HCT116 (cell line): ENCODE results near the gene LRRC71. TPM values are rescaled to one million over a fixed set of nuclear protein-coding genes. Genes with fewer than 3 reads are reported as not detected.

Experiments used
- ATAC-seq: fragments of 200-7000 bp; cut with Tn5 transposase; 2 replicates; pipeline ENCODE4 v1.9.1; 2020; ENCODE audit warnings: mild to moderate bottlenecking, moderate library complexity
- BruUV-seq: library from RNA; stranded (reverse); fragments of 400-500 nt; replicated peaks from 2 replicates; lab custom pipeline; 2021; lab: Mats Ljungman, UMichigan
- CTCF ChIA-PET: fragments of 300-600 bp; sonication (Branson Sonifier 250); formaldehyde crosslinking; loops from one replicate; lab custom pipeline; 2021; ENCODE audit warnings: antibody characterized with exemption; lab: Charles Lee
- POLR2A ChIA-PET: fragments of 300-600, 350-600 bp; sonication (Branson Sonifier 250); formaldehyde crosslinking; loops from one replicate; lab custom pipeline; 2021; ENCODE audit warnings: antibody characterized with exemption; lab: Charles Lee
- RAD21 ChIA-PET, 2 experiments: fragments of 300-600 bp; sonication (Branson Sonifier 250); formaldehyde crosslinking; loops; one replicate each; lab custom pipeline; 2023; ENCODE audit warnings: low total read pairs in 2 of 2; ENCODE audit not compliant: uncharacterized antibody in 2 of 2, unreplicated experiment in 2 of 2, low non-redundant PET in 1 of 2; lab: Charles Lee
- DNase-seq: peaks from one replicate; pipeline ENCODE4 v3.0.0-alpha.2; 2010; ENCODE audit warnings: low read depth, low spot score
- H2AFZ ChIP-seq: fragments of 200-600 bp; shearing (Covaris generic), sonication (generic); 2 replicates; pipeline ENCODE4 v1.6.1; 2017; ENCODE audit warnings: low read depth, mixed run types, mixed read lengths, antibody characterized with exemption, low read length; ENCODE audit not compliant: poor library complexity, severe bottlenecking
- H3K27ac ChIP-seq: 2 replicates; pipeline ENCODE4 v1.5.1; 2012; ENCODE audit warnings: low read depth, low read length
- H3K27me3 ChIP-seq: fragments of 200-600 bp; sonication (generic); 2 replicates; pipeline ENCODE4 v1.6.1; 2016; ENCODE audit warnings: mixed run types, low read length, mixed read lengths; ENCODE audit not compliant: insufficient read depth
- H3K36me3 ChIP-seq, 2 experiments: fragments of 200-500 bp in 1 of 2; fragments of 200-600 bp in 1 of 2; sonication (Bioruptor generic) in 1 of 2; sonication (generic) in 1 of 2; 2 replicates each; pipeline versions ENCODE4 v1.5.1 to v1.6.1; 2014 to 2016; ENCODE audit warnings: low read length in 2 of 2, inconsistent platforms in 1 of 2, mixed read lengths in 1 of 2, mixed run types in 1 of 2; ENCODE audit not compliant: insufficient read depth in 2 of 2, control insufficient read depth in 1 of 2
- H3K4me1 ChIP-seq, 2 experiments: fragments of 200-600 bp in 1 of 2; sonication (generic) in 1 of 2; 2 replicates each; pipeline versions ENCODE4 v1.5.1 to v1.6.1; 2012 to 2017; ENCODE audit warnings: low read length in 2 of 2, inconsistent platforms in 1 of 2, mild to moderate bottlenecking in 1 of 2, mixed read lengths in 1 of 2, mixed run types in 1 of 2, moderate library complexity in 1 of 2; ENCODE audit not compliant: insufficient read depth in 2 of 2, control insufficient read depth in 1 of 2
- H3K4me2 ChIP-seq: fragments of 200-600 bp; sonication (generic); 2 replicates; pipeline ENCODE4 v1.6.1; 2017; ENCODE audit warnings: mixed run types, low read length, mixed read lengths
- H3K4me3 ChIP-seq, 2 experiments: fragments of 200-600 bp in 1 of 2; sonication (generic) in 1 of 2; replicated peaks in 1 of 2; 2 replicates each; pipeline ENCODE4 v1.5.1; 2011 to 2016; ENCODE audit warnings: low read length in 2 of 2, control low read depth in 1 of 2, low read depth in 1 of 2, mild to moderate bottlenecking in 1 of 2, mixed read lengths in 1 of 2, mixed run types in 1 of 2
- H3K79me2 ChIP-seq: fragments of 200-600 bp; sonication (generic); 2 replicates; pipeline ENCODE4 v1.6.1; 2017; ENCODE audit warnings: mild to moderate bottlenecking, mixed run types, low read length, moderate library complexity, mixed read lengths; ENCODE audit not compliant: insufficient read depth
- H3K9ac ChIP-seq: fragments of 200-600 bp; sonication (generic); 2 replicates; pipeline ENCODE4 v1.6.1; 2016; ENCODE audit warnings: low read length, mixed read lengths
- H3K9me2 ChIP-seq: fragments of 200-600 bp; sonication (generic), shearing (Covaris generic); 2 replicates; pipeline ENCODE4 v1.6.1; 2017; ENCODE audit warnings: mixed run types, mild to moderate bottlenecking, moderate library complexity; ENCODE audit not compliant: insufficient read depth
- H3K9me3 ChIP-seq, 2 experiments: fragments of 200-500 bp in 1 of 2; fragments of 200-600 bp in 1 of 2; sonication (Bioruptor generic) in 1 of 2; sonication (generic) in 1 of 2; 2 replicates each; pipeline ENCODE4 v1.6.1; 2014 to 2017; ENCODE audit warnings: low read length in 2 of 2, mixed read lengths in 2 of 2, inconsistent platforms in 1 of 2, low read depth in 1 of 2, mild to moderate bottlenecking in 1 of 2, mixed run types in 1 of 2, moderate library complexity in 1 of 2; ENCODE audit not compliant: control insufficient read depth in 1 of 2, insufficient read depth in 1 of 2
- H4K20me1 ChIP-seq: fragments of 200-600 bp; sonication (generic), shearing (Covaris generic); 2 replicates; pipeline ENCODE4 v1.6.1; 2017; ENCODE audit warnings: mixed run types, mild to moderate bottlenecking, moderate library complexity; ENCODE audit not compliant: insufficient read depth
- CEBPB ChIP-seq: IDR thresholded peaks from 2 replicates; pipeline ENCODE4 v1.6.1; 2012; ENCODE audit warnings: low read depth
- POLR2A ChIP-seq: IDR thresholded peaks from 2 replicates; pipeline ENCODE4 v1.7.0; 2011; ENCODE audit warnings: borderline replicate concordance; ENCODE audit not compliant: insufficient read depth, insufficient read length; ENCODE audit errors: extremely low read depth
- SIN3A ChIP-seq: IDR thresholded peaks from 2 replicates; pipeline ENCODE4 v1.6.1; 2012; ENCODE audit warnings: low read depth
- ZNF274 ChIP-seq: fragments of 200-500 bp; sonication (Bioruptor generic); IDR thresholded peaks from 2 replicates; pipeline ENCODE4 v1.6.1; 2014; ENCODE audit warnings: mild to moderate bottlenecking, low read depth, low read length, inconsistent platforms
- intact Hi-C: fragments of 100-400 bp; cut with micrococcal nuclease; formaldehyde crosslinking; loops from 2 replicates; pipeline ENCODE4 v1.10.0; 2022
- total RNA-seq: library from RNA; stranded (reverse); gene quantifications from one replicate; pipeline ENCODE4 v1.2.1, GENCODE V29; 2021; ENCODE audit not compliant: unreplicated experiment
- TF ChIP-seq, protein P1 (sequence below): IDR thresholded peaks from 2 replicates; pipeline ENCODE4 v1.6.1; 2012; ENCODE audit warnings: low read depth

LRRC71 gene
- total RNA-seq, 1 experiment from 2014 or later: not detected

DNA sequence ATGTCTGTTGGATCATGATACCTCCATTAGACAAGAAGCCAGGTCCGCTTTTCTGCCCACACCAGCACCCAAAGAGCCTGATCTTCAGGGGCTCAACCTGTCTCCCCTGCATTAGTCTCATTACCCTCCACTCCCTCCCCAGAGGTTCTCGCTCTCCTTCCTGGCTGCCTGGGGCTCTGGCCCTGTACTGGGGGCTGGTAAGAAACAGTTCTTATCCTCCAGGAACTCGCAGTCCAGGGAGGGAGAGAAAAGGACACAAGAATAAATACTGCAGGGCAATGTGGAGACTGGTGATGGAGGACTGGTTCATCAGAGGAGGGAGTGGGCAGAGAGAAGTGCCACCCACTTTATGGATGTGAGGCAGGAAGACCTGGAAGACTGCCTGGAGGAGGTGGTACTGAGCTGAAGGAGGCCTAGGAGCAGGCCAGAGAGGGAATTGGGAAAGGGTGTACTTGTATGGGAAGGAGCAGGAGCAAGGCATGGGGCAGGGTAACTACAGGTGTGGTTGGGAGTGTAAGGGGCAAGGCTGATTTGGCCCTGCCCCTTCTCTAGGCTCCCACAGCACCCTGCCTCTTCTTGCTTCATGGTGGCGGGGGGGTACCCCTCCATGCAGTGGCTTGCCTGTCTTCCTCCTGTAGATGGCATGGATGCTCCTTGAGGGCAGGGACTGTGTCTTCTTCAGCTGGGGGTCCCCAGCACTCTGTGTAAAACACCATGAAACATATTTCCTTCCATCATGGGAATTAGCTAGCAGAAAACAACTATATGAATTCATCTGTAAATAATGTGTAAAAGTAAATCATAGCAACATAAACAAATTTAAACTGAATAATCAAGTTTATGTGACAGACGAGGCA lies 5.0 kb downstream of the LRRC71 start:
- ChIA-PET CTCF (interaction anchor here (4.0 kb wide), 1 partner anchor 34 kb away, joined by 62 read pairs; the partner anchor contains the start of gene PEAR1), POLR2A (no interaction called here), RAD21 (interaction anchor here (0.6 to 1.1 kb wide), 3 partner anchors 33 to 236 kb away, joined by 3 to 4 read pairs (median 3); no protein-coding TSS in a partner anchor)
- Histone ChIP-seq H3K4me1 (peaks cover 20 to 37% of the 10 kb centered on the region in 2 experiments), H3K4me2 (peak overlapping the region; percentile 93), H2AFZ (no peak overlapping the region), H3K9me3 (no peaks in the 10 kb centered on the region), H3K79me2 (no peaks in the 10 kb centered on the region), H3K36me3 (no peaks in the 10 kb centered on the region), H3K4me3 (0 out of 4 replicates have a peak overlapping the region, but pooled peaks of 1 of the 2 experiments have one; percentile 27), H3K9ac (no peak overlapping the region; the same call in 1 of the 2 replicates), H3K27me3 (peaks cover 20% of the 10 kb centered on the region; the same call in 1 of the 2 replicates), H4K20me1 (no peaks in the 10 kb centered on the region), H3K27ac (no peak overlapping the region), H3K9me2 (no peaks in the 10 kb centered on the region)
- ATAC-seq (no peak), DNase-seq (no peak)
- BruUV-seq: no TSS peak
- intact Hi-C loops: loop anchor here (5.0 to 10.0 kb wide), 3 partner anchors 128 to 301 kb away; no protein-coding TSS in a partner anchor
- no peak for TF ChIP-seq ZNF274
- TF ChIP-seq SIN3A: no peak
- TF ChIP-seq, protein P1, sequence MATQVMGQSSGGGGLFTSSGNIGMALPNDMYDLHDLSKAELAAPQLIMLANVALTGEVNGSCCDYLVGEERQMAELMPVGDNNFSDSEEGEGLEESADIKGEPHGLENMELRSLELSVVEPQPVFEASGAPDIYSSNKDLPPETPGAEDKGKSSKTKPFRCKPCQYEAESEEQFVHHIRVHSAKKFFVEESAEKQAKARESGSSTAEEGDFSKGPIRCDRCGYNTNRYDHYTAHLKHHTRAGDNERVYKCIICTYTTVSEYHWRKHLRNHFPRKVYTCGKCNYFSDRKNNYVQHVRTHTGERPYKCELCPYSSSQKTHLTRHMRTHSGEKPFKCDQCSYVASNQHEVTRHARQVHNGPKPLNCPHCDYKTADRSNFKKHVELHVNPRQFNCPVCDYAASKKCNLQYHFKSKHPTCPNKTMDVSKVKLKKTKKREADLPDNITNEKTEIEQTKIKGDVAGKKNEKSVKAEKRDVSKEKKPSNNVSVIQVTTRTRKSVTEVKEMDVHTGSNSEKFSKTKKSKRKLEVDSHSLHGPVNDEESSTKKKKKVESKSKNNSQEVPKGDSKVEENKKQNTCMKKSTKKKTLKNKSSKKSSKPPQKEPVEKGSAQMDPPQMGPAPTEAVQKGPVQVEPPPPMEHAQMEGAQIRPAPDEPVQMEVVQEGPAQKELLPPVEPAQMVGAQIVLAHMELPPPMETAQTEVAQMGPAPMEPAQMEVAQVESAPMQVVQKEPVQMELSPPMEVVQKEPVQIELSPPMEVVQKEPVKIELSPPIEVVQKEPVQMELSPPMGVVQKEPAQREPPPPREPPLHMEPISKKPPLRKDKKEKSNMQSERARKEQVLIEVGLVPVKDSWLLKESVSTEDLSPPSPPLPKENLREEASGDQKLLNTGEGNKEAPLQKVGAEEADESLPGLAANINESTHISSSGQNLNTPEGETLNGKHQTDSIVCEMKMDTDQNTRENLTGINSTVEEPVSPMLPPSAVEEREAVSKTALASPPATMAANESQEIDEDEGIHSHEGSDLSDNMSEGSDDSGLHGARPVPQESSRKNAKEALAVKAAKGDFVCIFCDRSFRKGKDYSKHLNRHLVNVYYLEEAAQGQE: no peak
- TF ChIP-seq POLR2A: no peak
- no peak for TF ChIP-seq CEBPB
